K562 (cell line): Measurements from ENCODE around the gene TMEM242. TPM values are rescaled to one million over a fixed set of nuclear protein-coding genes. Genes with fewer than 3 reads are reported as not detected.
A peak's percentile ranks its signal among the peaks of the same experiment; 100 is the strongest.

ENCODE experiments used
- BRF2 ChIP-seq: IDR thresholded peaks from 3 replicates; pipeline ENCODE4 v1.6.1; 2011; ENCODE audit warnings: borderline replicate concordance, mild to moderate bottlenecking; ENCODE audit not compliant: insufficient read length, insufficient read depth
- CEBPG ChIP-seq, 3 experiments: fragments of 200-800 bp in 1 of 3; sonication (Bioruptor generic) in 1 of 3; sonication (generic) in 1 of 3; formaldehyde crosslinking in 1 of 3; IDR thresholded peaks in 2 of 3; conservative IDR thresholded peaks in 1 of 3; 2 replicates each; pipeline versions ENCODE4 v1.6.1 to v1.8.0; 2016 to 2022; ENCODE audit warnings: missing compliant biosample characterization in 2 of 3, missing genetic modification characterization in 2 of 3, mild to moderate bottlenecking in 1 of 3, missing genetic modification reagents in 1 of 3
- E4F1 ChIP-seq: fragments of 250-450 bp; sonication (Bioruptor Pico); IDR thresholded peaks from 2 replicates; pipeline ENCODE4 v1.5.0; 2021; ENCODE audit warnings: mild to moderate bottlenecking, borderline replicate concordance
- JUN ChIP-seq, 2 experiments: sonication (generic) in 1 of 2; formaldehyde crosslinking in 1 of 2; IDR thresholded peaks; 2 replicates each; pipeline versions ENCODE4 v1.6.1 to v1.8.0; 2012 to 2022; ENCODE audit warnings: borderline replicate concordance in 2 of 2, mild to moderate bottlenecking in 2 of 2, improper control_type of control experiment in 1 of 2, low read depth in 1 of 2, low read length in 1 of 2, missing genetic modification reagents in 1 of 2
- KDM4B ChIP-seq, 2 experiments: fragments of 450-650 bp in 1 of 2; sonication (generic) in 1 of 2; IDR thresholded peaks; 2 replicates each; pipeline ENCODE4 v1.6.1; 2016 to 2017; ENCODE audit warnings: borderline replicate concordance in 2 of 2, antibody characterized with exemption in 1 of 2, low read depth in 1 of 2, mild to moderate bottlenecking in 1 of 2
- KLF10 ChIP-seq: fragments of 250-450 bp; sonication (Bioruptor Pico); IDR thresholded peaks from 2 replicates; pipeline ENCODE4 v1.6.1; 2021; ENCODE audit warnings: matching md5 sums
- KLF16 ChIP-seq: IDR thresholded peaks from 2 replicates; pipeline ENCODE4 v1.6.1; 2016; ENCODE audit warnings: antibody characterized with exemption
- MLX ChIP-seq, 2 experiments: fragments of 450-650 bp in 1 of 2; sonication (generic) in 1 of 2; formaldehyde crosslinking; conservative IDR thresholded peaks; 2 replicates each; pipeline versions ENCODE4 v1.4.0 to v1.8.1; 2020 to 2022; ENCODE audit warnings: mild to moderate bottlenecking in 1 of 2, missing genetic modification reagents in 1 of 2
- NFATC3 ChIP-seq: fragments of 450-650 bp; IDR thresholded peaks from 2 replicates; pipeline ENCODE4 v1.6.1; 2017; ENCODE audit warnings: mild to moderate bottlenecking
- PRDM10 ChIP-seq: fragments of 450-650 bp; IDR thresholded peaks from 2 replicates; pipeline ENCODE4 v1.6.1; 2018; ENCODE audit not compliant: partially characterized antibody
- TCF7 ChIP-seq: sonication (generic); IDR thresholded peaks from 2 replicates; pipeline ENCODE4 v1.6.1; 2016; ENCODE audit warnings: antibody characterized with exemption, borderline replicate concordance
- ZKSCAN1 ChIP-seq: fragments of 150-350 bp; IDR thresholded peaks from 2 replicates; pipeline ENCODE4 v1.6.1; 2016; ENCODE audit warnings: low read depth, low read length
- ZNF707 ChIP-seq: fragments of 250-450 bp; sonication (Bioruptor Pico); conservative IDR thresholded peaks from 2 replicates; pipeline ENCODE4 v1.8.0; 2022; ENCODE audit warnings: inconsistent platforms, mild to moderate bottlenecking, moderate library complexity
- polyA plus RNA-seq, 8 experiments: library from polyadenylated mRNA; depleted of rRNA in 4 of 8; stranded (reverse) in 5 of 8; unstranded in 3 of 8; fragments of >200 nt; fragmentation: Nextera tagmentation in 2 of 8; fragmentation: Illumina TruSeq in 1 of 8; extraction: Ambion mirVana in 2 of 8; extraction: Trizol in 1 of 8; gene quantifications; 2 replicates each; pipeline versions ENCODE4 v1.2.1 to v1.2.3, GENCODE V29; 2011 to 2014; ENCODE audit warnings: inconsistent platforms in 1 of 8, missing spikeins in 1 of 8
- total RNA-seq, 7 experiments: library from RNA; depleted of rRNA in 6 of 7; stranded (reverse); fragments of >200 nt in 6 of 7; fragmentation: Illumina TruSeq in 2 of 7; extraction: Trizol in 2 of 7; gene quantifications; 2 replicates each; pipeline versions ENCODE4 v1.2.1 to v1.2.3, GENCODE V29; 2011 to 2021; ENCODE audit warnings: low replicate concordance in 1 of 7

The TMEM242 gene
- total and polyA plus RNA-seq, 9 of the 15 experiments (the other 6 are each of a cell fraction or from before 2014, with no cell fraction given): 9.5 to 35.3 (median 16.5) TPM

- no peak for TF ChIP-seq CEBPG (CRISPR knock-in tag; IDR thresholded peaks at IDR 0.05)
- 0 out of 4 replicates have a peak, but pooled peaks of 1 of the 2 experiments have one; percentile 61 for TF ChIP-seq CEBPG (tag; conservative IDR thresholded peaks at IDR 0.05 in 1 of 2, IDR thresholded peaks at IDR 0.05 in 1 of 2)
- no peak for TF ChIP-seq KLF10 (CRISPR knock-in tag)
- TF ChIP-seq MLX (CRISPR knock-in tag; conservative IDR thresholded peaks at IDR 0.05): no peak; a peak in 1 of 4 replicates
- peak; percentile 90 for TF ChIP-seq ZKSCAN1
- no peak; the same call in 1 of the 2 replicates for TF ChIP-seq JUN (IDR thresholded peaks at IDR 0.05; ENCODE audit: borderline replicate concordance, low read depth, low read length)
- TF ChIP-seq JUN (CRISPR knock-in tag; IDR thresholded peaks at IDR 0.05; ENCODE audit: borderline replicate concordance): no peak
- peak in 1 of 2 experiments; percentile 92; a peak in 2 of 4 replicates for TF ChIP-seq KDM4B (IDR thresholded peaks at IDR 0.05; ENCODE audit: borderline replicate concordance in 2 of 2, low read depth in 1 of 2)
- peak; percentile 80; the same call in 1 of the 2 replicates for TF ChIP-seq NFATC3
- peak; percentile 89 for TF ChIP-seq PRDM10
- TF ChIP-seq ZNF707 (CRISPR knock-in tag): no peak
- TF ChIP-seq KLF16: no peak; the same call in 1 of the 2 replicates
- TF ChIP-seq E4F1 (CRISPR knock-in tag): no peak
- no peak for TF ChIP-seq BRF2
- TF ChIP-seq TCF7: peak; percentile 92
Observed at GRCh38 chr6:157323255-157323965, at the start of gene TMEM242 (continued).
